ENCODE results near the gene SLC51A.

Gene SLC51A

DNA sequence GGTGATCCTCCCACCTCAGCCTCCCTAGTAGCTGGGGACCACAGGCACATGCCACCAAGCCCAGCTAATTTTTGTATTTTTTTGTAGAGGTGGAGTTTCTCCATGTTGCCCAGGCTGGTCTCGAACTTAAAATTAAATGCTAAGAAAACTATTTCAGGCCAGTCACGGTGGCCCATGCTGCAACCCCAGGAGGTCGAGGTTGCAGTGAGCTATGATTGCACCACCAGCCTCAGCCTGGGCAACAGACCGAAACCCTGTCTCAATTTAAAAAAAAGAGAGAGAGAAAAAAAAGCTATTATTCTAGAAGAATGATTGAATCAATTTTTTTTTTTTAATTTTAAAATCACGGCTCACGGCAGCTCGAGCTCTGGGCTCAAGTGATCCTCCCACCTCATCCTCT, 4.7 kb downstream of the SLC51A start:
- in situ Hi-C loops (cut with MboI; ENCODE audit: low pct_unique_long_range_greater_than_20kb, low sequenced_read_pairs, unreplicated experiment): no loop called here
- TF ChIP-seq CTCF (IDR thresholded peaks at IDR 0.05; ENCODE audit: extremely low read depth, insufficient read depth, missing control alignments): no peak
- DNase-seq (ENCODE audit: low spot score): no peak

DNA sequence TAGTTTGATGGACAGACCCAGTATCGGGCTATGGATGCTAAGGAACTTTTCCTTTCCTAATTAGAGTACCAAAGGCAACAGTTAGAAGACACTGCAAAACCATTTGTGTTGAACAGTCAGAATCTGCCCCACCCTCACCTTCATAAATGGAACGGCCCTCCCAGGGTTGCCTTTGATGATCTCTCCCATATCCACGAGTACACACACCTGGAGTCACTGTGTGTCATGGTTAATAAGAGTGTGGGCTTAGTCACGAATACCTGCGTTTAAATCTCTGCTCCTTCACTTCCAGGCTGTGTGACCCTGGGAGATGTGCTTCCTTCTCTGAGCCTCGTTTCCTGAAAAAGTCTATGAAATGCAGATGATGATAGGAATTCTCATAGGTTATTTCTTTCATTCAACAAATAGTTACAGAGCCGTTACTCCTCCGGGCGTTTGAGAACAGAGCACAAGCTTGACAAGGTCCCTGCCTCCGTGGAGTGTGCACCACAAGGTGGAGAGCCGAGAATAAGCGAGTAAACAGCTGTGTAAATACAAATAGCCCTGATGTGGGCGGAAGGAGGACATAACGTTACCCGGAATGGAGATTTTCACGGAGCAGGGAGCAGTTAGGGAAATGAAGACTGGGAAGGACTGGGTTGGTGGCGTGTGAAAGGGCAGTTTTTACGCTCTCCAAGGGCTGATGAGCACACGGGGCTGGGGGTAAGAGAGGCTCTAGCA, 6.7 kb downstream of the SLC51A start:
- no peak for DNase-seq (ENCODE audit: low spot score)
- in situ Hi-C loops (cut with MboI; ENCODE audit: low pct_unique_long_range_greater_than_20kb, low sequenced_read_pairs, unreplicated experiment): no loop called here
- no peak for TF ChIP-seq CTCF (IDR thresholded peaks at IDR 0.05; ENCODE audit: extremely low read depth, insufficient read depth, missing control alignments)

DNA sequence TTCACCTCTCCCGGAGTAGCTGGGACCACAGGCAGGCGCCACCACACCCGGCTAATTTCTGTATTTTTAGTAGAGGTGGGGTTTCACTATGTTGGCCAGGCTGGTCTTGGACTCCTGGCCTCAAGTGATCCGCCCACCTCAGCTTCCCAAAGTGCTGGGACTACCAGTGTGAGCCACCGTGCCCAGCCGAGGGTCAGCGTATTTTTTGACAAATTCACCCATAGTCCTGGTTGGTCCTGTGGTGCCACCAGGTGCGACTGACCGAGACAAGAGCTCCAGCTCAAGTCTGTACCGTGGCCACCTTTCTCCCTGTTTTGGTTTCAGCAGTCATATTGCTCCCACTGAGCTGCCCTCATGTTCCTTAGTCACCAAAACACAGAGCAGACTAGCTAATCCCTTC, 8.8 kb downstream of the SLC51A start:
- in situ Hi-C loops (cut with MboI; ENCODE audit: low pct_unique_long_range_greater_than_20kb, low sequenced_read_pairs, unreplicated experiment): no loop called here
- no peak for TF ChIP-seq CTCF (IDR thresholded peaks at IDR 0.05; ENCODE audit: extremely low read depth, insufficient read depth, missing control alignments)

GRCh38 chr3:196225763-196226364, 9.5 kb downstream of the SLC51A start:
- TF ChIP-seq CTCF (IDR thresholded peaks at IDR 0.05; ENCODE audit: extremely low read depth, insufficient read depth, missing control alignments): no peak
- in situ Hi-C loops (cut with MboI; ENCODE audit: low pct_unique_long_range_greater_than_20kb, low sequenced_read_pairs, unreplicated experiment): no loop called here
- DNase-seq (ENCODE audit: low spot score): no peak

More for the DNA sequence above, 8.8 kb downstream of the SLC51A start:
- no peak for DNase-seq (ENCODE audit: low spot score)

- in situ Hi-C loops (cut with MboI; ENCODE audit: low pct_unique_long_range_greater_than_20kb, low sequenced_read_pairs, unreplicated experiment): no loop called here
- TF ChIP-seq CTCF (IDR thresholded peaks at IDR 0.05; ENCODE audit: extremely low read depth, insufficient read depth, missing control alignments): no peak
- no peak for DNase-seq (ENCODE audit: low spot score)
These were observed 10.8 kb downstream of the SLC51A start for GRCh38 chr3:196227121-196227561.

DNA sequence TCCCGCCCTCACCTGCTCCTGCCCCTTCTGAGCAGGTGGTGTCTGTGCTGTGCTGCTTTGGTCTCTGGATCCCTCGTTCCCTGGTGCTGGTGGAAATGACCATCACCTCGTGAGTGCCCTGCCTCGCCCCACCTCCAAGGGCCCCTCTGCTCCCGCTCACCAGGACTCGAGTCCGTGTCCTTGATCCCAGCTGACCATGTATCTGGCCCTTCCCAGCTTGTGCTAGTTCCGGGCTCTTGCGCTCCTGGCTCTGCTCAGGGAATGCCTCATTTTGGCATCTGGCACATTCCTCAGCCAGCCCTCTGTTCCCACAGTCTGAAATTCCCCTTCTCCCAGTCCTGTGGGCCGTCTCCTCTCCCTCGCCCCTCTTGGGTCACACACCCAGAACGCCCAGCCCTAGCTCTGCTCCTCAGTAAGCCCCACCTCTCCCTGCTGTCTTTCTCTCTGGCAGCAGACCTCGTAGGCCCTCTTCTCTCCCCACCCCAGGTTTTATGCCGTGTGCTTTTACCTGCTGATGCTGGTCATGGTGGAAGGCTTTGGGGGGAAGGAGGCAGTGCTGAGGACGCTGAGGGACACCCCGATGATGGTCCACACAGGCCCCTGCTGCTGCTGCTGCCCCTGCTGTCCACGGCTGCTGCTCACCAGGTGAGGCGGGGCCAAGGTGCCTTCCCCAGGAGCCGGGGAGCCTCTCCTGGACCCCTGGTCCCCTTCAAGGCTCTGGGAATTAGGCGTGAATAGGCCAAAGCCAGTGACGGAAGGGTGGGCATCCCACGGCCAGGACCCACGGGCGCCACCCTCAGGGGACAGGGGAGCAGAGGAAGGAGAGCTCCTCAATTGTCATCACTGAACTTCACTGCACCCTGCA, 11.5 kb downstream of the SLC51A start:
- DNase-seq (ENCODE audit: low spot score): no peak
- no peak for TF ChIP-seq CTCF (IDR thresholded peaks at IDR 0.05; ENCODE audit: extremely low read depth, insufficient read depth, missing control alignments)
- in situ Hi-C loops (cut with MboI; ENCODE audit: low pct_unique_long_range_greater_than_20kb, low sequenced_read_pairs, unreplicated experiment): no loop called here

Data from GM13977 (cell line).